Astrocyte of the cerebellum (primary cell): ENCODE measurements around the gene NUP205.

Experiments used
- DNase-seq: peaks from one replicate; pipeline ENCODE4 v3.0.0-alpha.2; 2011; ENCODE audit warnings: low read depth
- H3K4me3 ChIP-seq: 2 replicates; pipeline ENCODE4 v1.5.1; 2011; ENCODE audit warnings: mild to moderate bottlenecking, low read depth, low read length, moderate library complexity
- in situ Hi-C: cut with HindIII; loops from 2 replicates; pipeline ENCODE4 v1.10.0; 2017; ENCODE audit warnings: low sequenced_read_pairs
- TF ChIP-seq, protein P1 (sequence below): IDR thresholded peaks from 2 replicates; pipeline ENCODE4 v1.5.1; 2012; ENCODE audit warnings: low read length, low read depth, moderate library complexity, mild to moderate bottlenecking; ENCODE audit errors: missing control alignments

Gene NUP205

DNA sequence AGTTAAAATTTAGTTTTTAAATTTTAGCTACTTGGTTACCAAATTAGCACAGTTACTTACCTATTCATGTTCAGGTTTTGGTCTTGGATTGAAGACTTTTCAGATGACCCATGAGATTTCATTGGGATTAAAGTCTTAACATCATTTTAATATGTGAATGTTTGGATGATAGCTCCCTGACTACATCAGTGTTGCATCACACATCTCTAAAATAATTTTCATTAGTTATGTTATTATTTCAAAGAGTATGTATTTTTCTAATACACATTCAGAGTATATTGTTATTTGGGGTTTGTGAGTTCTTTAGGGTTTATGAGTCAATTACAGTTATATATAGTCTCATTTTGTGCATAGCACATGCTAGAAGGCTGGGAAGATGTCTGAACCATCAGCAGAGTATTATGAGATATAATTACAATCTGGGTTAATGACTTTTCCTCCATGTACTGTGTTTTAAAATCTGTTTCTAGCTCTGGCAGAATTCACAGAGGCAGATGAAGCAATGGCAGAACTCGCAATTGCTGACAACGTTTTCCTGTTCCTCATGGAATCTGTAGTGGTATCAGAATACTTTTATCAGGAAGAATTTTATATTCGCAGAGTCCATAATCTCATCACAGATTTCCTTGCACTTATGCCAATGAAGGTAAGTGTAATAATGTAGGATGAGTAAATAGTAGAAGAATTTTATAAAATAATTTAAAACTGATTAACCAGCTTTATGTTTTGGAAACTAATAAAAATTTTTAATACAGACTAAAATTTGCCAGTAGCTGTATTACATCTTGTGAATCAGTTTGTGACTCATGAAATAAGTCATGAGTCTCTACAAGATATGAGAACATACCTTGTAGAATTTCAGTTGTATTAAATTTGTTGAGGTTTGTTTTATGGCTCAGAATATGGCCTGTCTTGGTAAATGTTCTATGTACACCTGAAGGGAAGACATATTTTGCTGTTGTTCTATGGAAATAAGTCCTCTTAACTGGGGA lies 26.9 kb downstream of the NUP205 start:
- in situ Hi-C loops: no loop called here
- DNase-seq: no peak
- TF ChIP-seq, protein P1, sequence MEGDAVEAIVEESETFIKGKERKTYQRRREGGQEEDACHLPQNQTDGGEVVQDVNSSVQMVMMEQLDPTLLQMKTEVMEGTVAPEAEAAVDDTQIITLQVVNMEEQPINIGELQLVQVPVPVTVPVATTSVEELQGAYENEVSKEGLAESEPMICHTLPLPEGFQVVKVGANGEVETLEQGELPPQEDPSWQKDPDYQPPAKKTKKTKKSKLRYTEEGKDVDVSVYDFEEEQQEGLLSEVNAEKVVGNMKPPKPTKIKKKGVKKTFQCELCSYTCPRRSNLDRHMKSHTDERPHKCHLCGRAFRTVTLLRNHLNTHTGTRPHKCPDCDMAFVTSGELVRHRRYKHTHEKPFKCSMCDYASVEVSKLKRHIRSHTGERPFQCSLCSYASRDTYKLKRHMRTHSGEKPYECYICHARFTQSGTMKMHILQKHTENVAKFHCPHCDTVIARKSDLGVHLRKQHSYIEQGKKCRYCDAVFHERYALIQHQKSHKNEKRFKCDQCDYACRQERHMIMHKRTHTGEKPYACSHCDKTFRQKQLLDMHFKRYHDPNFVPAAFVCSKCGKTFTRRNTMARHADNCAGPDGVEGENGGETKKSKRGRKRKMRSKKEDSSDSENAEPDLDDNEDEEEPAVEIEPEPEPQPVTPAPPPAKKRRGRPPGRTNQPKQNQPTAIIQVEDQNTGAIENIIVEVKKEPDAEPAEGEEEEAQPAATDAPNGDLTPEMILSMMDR: no peak
- no peak overlapping the region for H3K4me3 ChIP-seq

DNA sequence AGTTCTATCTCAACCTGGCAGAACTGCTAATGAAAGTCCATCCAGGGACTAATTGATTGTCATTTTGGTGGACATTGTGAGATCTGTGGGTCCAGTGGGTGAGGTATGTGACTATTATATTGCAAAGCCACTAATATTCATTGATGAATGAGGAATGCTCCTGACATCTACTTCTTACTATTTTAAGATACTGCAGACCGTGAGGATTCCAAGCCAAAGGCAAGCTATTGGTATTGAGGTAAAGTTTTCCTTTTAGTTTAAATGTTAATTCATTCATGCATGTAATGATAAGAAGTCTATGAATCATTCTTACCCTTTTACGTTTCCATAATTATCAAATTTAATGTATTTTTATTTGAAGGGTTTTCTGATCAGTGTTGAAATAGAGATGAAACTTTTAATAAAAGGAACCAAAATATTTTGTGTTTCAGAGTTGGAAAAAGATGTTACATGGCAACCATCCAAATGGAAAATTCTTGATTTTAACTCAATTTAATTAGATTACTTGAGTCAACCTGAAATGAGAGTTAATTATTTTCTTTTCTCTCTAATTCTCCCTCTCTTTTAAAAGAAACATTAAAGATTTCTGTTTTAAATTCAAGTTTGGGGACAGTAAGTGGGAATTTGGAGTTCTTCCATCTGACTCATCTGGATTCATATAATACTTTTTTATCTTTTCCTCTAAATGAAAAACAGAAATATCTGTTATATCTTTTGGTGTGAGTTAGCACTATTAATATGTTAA lies 39.6 kb downstream of the NUP205 start:
- in situ Hi-C loops: no loop called here
- DNase-seq: no peak

DNA sequence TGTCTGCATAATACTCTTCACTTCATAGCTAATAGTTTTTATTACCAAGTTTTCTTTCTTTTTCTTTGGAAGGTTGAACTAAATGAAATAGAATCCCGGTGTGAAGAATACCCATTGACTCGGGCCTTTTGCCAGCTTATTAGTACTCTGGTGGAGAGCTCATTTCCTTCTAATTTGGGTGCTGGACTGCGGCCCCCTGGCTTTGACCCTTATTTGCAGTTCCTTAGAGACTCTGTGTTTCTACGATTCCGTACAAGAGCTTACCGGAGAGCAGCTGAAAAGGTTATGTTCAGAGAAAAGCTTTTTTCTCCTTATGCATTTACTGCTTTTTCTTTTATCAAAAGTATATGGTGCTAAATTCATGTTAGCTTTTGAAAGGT lies 40.2 kb downstream of the NUP205 start:
- no peak for DNase-seq
- TF ChIP-seq, protein P1: no peak
- in situ Hi-C loops: no loop called here
- no peak overlapping the region for H3K4me3 ChIP-seq

More for the DNA sequence above, 39.6 kb downstream of the NUP205 start:
- no peak overlapping the region for H3K4me3 ChIP-seq
- TF ChIP-seq, protein P1: no peak

DNA sequence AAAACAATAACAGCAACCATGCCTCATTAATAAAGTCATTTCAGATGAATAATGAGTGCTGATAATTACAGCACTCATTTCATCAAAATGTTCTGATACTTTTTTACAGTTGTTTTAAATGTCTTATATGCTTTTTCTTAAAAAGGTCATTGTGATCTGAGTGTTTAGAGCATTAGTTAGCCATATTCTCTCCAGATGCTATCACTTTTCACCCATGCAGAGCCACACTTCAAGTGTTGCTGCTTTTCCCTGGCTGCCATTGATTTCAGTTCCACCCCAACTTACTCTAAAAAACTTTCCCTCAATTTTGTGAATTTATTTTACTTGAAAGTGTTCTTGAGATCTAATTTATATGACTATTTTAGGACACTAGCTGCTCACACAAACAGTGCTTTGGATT lies 41.8 kb downstream of the NUP205 start:
- in situ Hi-C loops: no loop called here
- H3K4me3 ChIP-seq: no peak overlapping the region
- DNase-seq: no peak
- TF ChIP-seq, protein P1: no peak

DNA sequence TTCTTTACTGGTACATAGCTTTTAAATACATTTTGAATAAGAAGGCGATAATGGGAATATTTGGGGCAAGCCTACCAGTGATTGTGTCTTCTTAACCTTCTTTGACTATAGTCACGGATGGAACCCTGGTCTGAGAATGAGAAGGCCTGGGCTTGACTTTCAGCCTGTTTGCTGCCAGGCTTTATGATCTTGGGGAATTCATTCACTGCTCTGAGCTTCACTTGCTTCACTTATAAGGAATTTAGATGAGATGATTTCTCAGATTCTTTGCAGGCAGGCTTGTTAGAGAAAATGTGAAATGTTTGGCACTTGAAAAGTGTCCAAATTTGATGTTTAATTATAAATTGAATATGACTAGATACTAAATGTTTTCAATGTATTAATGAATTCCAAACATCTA lies 42.5 kb downstream of the NUP205 start:
- TF ChIP-seq, protein P1: no peak
- in situ Hi-C loops: no loop called here
- DNase-seq: no peak
- no peak overlapping the region for H3K4me3 ChIP-seq

DNA sequence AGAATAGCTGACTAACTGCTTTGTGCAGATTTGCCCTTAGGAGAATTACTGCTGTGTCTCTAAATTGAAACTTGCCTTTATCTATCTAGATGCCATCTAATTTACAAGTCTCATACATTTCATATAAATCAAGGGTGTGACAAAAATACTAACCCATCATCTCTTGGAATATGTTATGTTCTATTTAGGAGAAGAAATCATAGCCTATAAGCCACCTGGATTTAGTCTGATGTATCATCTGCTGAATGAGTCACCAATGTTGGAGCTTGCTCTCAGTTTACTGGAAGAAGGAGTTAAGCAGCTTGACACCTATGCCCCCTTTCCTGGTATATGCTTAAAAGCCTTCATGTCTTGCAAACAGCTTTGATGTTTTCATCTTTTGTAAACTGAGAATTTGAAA lies 43.5 kb downstream of the NUP205 start:
- H3K4me3 ChIP-seq: no peak overlapping the region
- no peak for DNase-seq
- in situ Hi-C loops: no loop called here
- TF ChIP-seq, protein P1: no peak
